Measurements from ENCODE around the gene C1QTNF2. TPM values are rescaled to one million over a fixed set of nuclear protein-coding genes. Genes with fewer than 3 reads are reported as not detected.

Gene C1QTNF2
- polyA plus RNA-seq (2011; rRNA removed), result 1.1 TPM in 2 replicates
- 0.61 and 0.69 TPM in 2 replicates for polyA minus RNA-seq (2011; rRNA and poly(A)+ RNA removed)

GRCh38 chr5:160369990-160370712, at the start of gene C1QTNF2:
C1QTNF2 (minus strand) TSS chr5:160370626; CDS start chr5:160355011, 15,615 bp downstream.
- ChIA-PET CTCF (interaction anchor here (0.6 to 2.8 kb wide), 10 partner anchors 10 to 349 kb away, joined by 3 to 12 read pairs (median 3); no protein-coding TSS in a partner anchor), POLR2A (interaction anchor here (0.6 to 1.0 kb wide), 4 partner anchors 9 to 175 kb away, joined by 3 to 7 read pairs (median 4); no protein-coding TSS in a partner anchor)
- H3K9me3 ChIP-seq (ENCODE audit: control insufficient read depth, insufficient read depth, low read length), result peaks cover 2% of the 10 kb centered on the region; the same call in 1 of the 2 replicates
- no peak for TF ChIP-seq CTCF (IDR thresholded peaks at IDR 0.05; ENCODE audit: low read depth, low read length)
- peak within 1 kb of the TSS; percentile 2 for H3K27ac ChIP-seq (ENCODE audit: low read depth, low read length)
- H3K27me3 ChIP-seq (ENCODE audit: control insufficient read depth, insufficient read depth, low read length), result peaks cover 14% of the 10 kb centered on the region
- DNase-seq (ENCODE audit: low read depth, low spot score), result peak; percentile 48
- peak within 1 kb of the TSS; percentile 65 for H3K4me3 ChIP-seq (ENCODE audit: low read depth, low read length)

GRCh38 chr5:160420331-160420610, 49.8 kb upstream of the C1QTNF2 start:
- TF ChIP-seq CTCF (IDR thresholded peaks at IDR 0.05; ENCODE audit: low read depth, low read length), result no peak
- ChIA-PET CTCF (interaction anchor here (0.6 to 3.1 kb wide), 2 partner anchors 18 to 369 kb away, joined by 3 to 16 read pairs; no protein-coding TSS in a partner anchor), POLR2A (no interaction called here)
- Histone ChIP-seq H3K4me3 (ENCODE audit: low read depth, low read length) (no peak overlapping the region), H3K9me3 (ENCODE audit: control insufficient read depth, insufficient read depth, low read length) (no peaks in the 10 kb centered on the region), H3K27me3 (ENCODE audit: control insufficient read depth, insufficient read depth, low read length) (no peaks in the 10 kb centered on the region), H3K27ac (ENCODE audit: low read depth, low read length) (no peak overlapping the region)
- no peak for DNase-seq (ENCODE audit: low read depth, low spot score)

- Histone ChIP-seq H3K9me3 (ENCODE audit: control insufficient read depth, insufficient read depth, low read length) (no peaks in the 10 kb centered on the region), H3K27me3 (ENCODE audit: control insufficient read depth, insufficient read depth, low read length) (no peaks in the 10 kb centered on the region), H3K4me3 (ENCODE audit: low read depth, low read length) (peak overlapping the region; percentile 55), H3K27ac (ENCODE audit: low read depth, low read length) (peak overlapping the region; percentile 58)
- no peak for TF ChIP-seq CTCF (IDR thresholded peaks at IDR 0.05; ENCODE audit: low read depth, low read length)
- ChIA-PET POLR2A (interaction anchor here (0.5 to 1.0 kb wide), 6 partner anchors 9 to 679 kb away, joined by 3 to 5 read pairs (median 3); partner anchors contain the start of gene FAM200C), CTCF (interaction anchor here (0.6 to 3.1 kb wide), 6 partner anchors 16 to 398 kb away, joined by 3 to 16 read pairs (median 3); no protein-coding TSS in a partner anchor)
- no peak for DNase-seq (ENCODE audit: low read depth, low spot score)
Observed at GRCh38 chr5:160419458-160420330, 49.3 kb upstream of the C1QTNF2 start.

GRCh38 chr5:160418561-160419457, 48.4 kb upstream of the C1QTNF2 start, which contains the start of gene SLU7:
SLU7 (minus strand) TSS chr5:160419081; CDS start chr5:160415294, 3,787 bp downstream.
- H3K9me3 ChIP-seq (ENCODE audit: control insufficient read depth, insufficient read depth, low read length), result no peaks in the 10 kb centered on the region
- TF ChIP-seq CTCF (IDR thresholded peaks at IDR 0.05; ENCODE audit: low read depth, low read length), result no peak
- ChIA-PET CTCF (interaction anchor here (0.6 to 3.1 kb wide), 6 partner anchors 15 to 461 kb away, joined by 3 to 16 read pairs (median 3); no protein-coding TSS in a partner anchor), POLR2A (interaction anchor here (0.5 to 1.0 kb wide), 5 partner anchors 8 to 600 kb away, joined by 3 to 5 read pairs (median 3); partner anchors contain the start of gene FAM200C)
- peak within 1 kb of the TSS; percentile 58 for H3K27ac ChIP-seq (ENCODE audit: low read depth, low read length)
- no peaks in the 10 kb centered on the region for H3K27me3 ChIP-seq (ENCODE audit: control insufficient read depth, insufficient read depth, low read length)
- peak within 1 kb of the TSS; percentile 99 for H3K4me3 ChIP-seq (ENCODE audit: low read depth, low read length)
- DNase-seq (ENCODE audit: low read depth, low spot score), result peak; percentile 92
